Ishikawa (cell line): Measurements from ENCODE around the gene ALG2.

Experiments used
- CEBPB ChIP-seq: IDR thresholded peaks from 2 replicates; pipeline ENCODE4 v1.6.1; 2012
- CREB1 ChIP-seq: IDR thresholded peaks from 2 replicates; pipeline ENCODE4 v1.6.1; 2012; ENCODE audit warnings: low read depth
- EGR1 ChIP-seq: IDR thresholded peaks from 2 replicates; pipeline ENCODE4 v1.6.1; 2012
- EP300 ChIP-seq: IDR thresholded peaks from 2 replicates; pipeline ENCODE4 v1.6.1; 2012; ENCODE audit warnings: borderline replicate concordance
- FOXM1 ChIP-seq: IDR thresholded peaks from 2 replicates; pipeline ENCODE4 v1.6.1; 2012; ENCODE audit warnings: low read depth, borderline replicate concordance
- MAX ChIP-seq: IDR thresholded peaks from 2 replicates; pipeline ENCODE4 v1.6.1; 2012
- NFIC ChIP-seq: IDR thresholded peaks from 2 replicates; pipeline ENCODE4 v1.6.1; 2012
- RAD21 ChIP-seq: IDR thresholded peaks from 2 replicates; pipeline ENCODE4 v1.6.1; 2012; ENCODE audit warnings: low read depth
- REST ChIP-seq: IDR thresholded peaks from 2 replicates; pipeline ENCODE4 v1.6.1; 2012; ENCODE audit warnings: low read depth, mild to moderate bottlenecking
- TAF1 ChIP-seq: IDR thresholded peaks from 2 replicates; pipeline ENCODE4 v1.6.1; 2012; ENCODE audit warnings: low read depth, mild to moderate bottlenecking
- TCF12 ChIP-seq: IDR thresholded peaks from 2 replicates; pipeline ENCODE4 v1.6.1; 2012; ENCODE audit warnings: low read depth
- TEAD4 ChIP-seq: IDR thresholded peaks from 2 replicates; pipeline ENCODE4 v1.6.1; 2012
- USF1 ChIP-seq: IDR thresholded peaks from 2 replicates; pipeline ENCODE4 v1.6.1; 2012
- YY1 ChIP-seq: IDR thresholded peaks from 2 replicates; pipeline ENCODE4 v1.6.1; 2012; ENCODE audit warnings: low read depth
- ZBTB7A ChIP-seq: IDR thresholded peaks from 2 replicates; pipeline ENCODE4 v1.6.1; 2012; ENCODE audit warnings: low read depth

The ALG2 gene

GRCh38 chr9:99171225-99172123 is 50.3 kb downstream of the ALG2 start:
- TF ChIP-seq EP300 (no peak), EGR1 (no peak), TEAD4 (no peak), CEBPB (no peak), REST (no peak), YY1 (no peak), TAF1 (no peak), USF1 (no peak), FOXM1 (no peak), TCF12 (no peak), CREB1 (no peak), NFIC (no peak), MAX (no peak), RAD21 (no peak), ZBTB7A (no peak)

DNA sequence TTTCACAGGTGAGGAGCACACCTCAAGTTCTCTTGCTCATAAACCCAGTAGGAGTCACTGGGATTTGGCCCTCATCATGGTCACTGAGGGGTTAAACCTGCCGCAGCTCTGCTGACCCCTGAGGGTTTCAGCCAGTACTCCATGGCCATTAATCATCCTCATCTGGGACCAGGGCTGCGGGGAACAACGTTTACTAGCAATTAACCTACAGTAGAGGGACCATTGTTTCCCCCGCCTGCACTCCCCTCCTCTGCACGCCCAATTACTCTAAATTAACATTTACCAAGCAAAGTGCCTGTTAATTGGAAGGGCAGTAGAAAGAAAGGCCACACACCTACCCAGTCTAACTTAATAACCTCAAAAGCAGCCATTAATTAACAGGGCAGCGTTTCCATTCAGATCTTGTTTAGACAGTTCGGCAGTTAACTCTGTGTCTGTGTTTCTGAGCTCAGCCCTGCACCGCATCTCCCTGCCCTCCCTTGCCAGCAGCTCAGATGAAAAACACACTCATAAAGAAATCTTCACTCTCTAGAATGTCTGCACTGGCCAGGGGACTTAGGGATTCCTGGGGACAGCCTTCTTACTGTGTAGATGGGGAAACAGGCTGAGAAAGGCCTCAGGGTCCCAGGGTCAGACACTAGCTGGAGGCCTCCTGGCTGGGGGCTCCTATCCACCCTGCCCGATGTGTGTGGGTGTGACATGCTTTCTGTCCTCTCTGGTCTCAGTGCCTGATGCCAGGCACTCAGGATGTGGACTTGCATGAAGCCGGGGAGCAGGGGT is 51.6 kb downstream of the ALG2 start:
- TF ChIP-seq CEBPB (no peak), EGR1 (no peak), CREB1 (no peak), FOXM1 (no peak), EP300 (no peak), TEAD4 (no peak), NFIC (no peak), TAF1 (no peak), TCF12 (no peak), MAX (no peak), REST (no peak), RAD21 (no peak)

- TF ChIP-seq TEAD4 (no peak), TCF12 (no peak), TAF1 (no peak)
These were observed 52.7 kb downstream of the ALG2 start for GRCh38 chr9:99169086-99169485.

DNA sequence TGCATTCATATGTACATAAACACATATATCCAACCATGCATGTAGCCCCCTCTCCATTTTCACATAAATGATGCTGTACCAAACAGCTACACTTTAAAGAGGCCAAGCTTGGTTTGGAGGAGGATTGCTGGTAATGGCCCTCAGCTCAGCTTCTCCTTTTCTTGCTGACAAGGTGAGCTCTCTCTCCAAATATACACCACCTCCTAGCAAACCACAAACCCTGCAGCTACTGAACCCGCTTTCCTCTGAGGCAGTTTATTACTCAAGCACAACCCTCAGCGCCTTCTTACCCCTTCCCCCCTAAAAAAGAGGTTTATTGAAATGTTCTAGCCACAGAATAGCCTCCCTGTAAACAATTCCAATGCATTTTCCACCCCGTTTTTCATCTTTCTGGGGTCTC is 54.0 kb downstream of the ALG2 start:
- TF ChIP-seq MAX (no peak), TEAD4 (no peak), EP300 (no peak), CEBPB (no peak), TAF1 (no peak), ZBTB7A (no peak), TCF12 (no peak), USF1 (no peak), RAD21 (no peak), REST (no peak), EGR1 (no peak), CREB1 (no peak), FOXM1 (no peak), YY1 (no peak), NFIC (no peak)
